Psoas muscle (tissue), 8 donors: Measurements from ENCODE around the gene TMED7. TPM values are rescaled to one million over a fixed set of nuclear protein-coding genes. Genes with fewer than 3 reads are reported as not detected.

Experiments used
- ATAC-seq, 4 donors: fragments of 200-7000 bp; cut with Tn5 transposase; one replicate each; pipeline ENCODE4 v1.9.1; 2020; ENCODE audit warnings: moderate library complexity in 3 of 4, mild to moderate bottlenecking in 2 of 4
- DNase-seq, 2 donors: peaks; one replicate each; pipeline ENCODE4 v3.0.0-alpha.2; 2020
- H3K27ac ChIP-seq: fragments of 200-600 bp; one replicate; pipeline ENCODE4 v1.8.0; 2022
- H3K27me3 ChIP-seq, 3 donors: fragments of 200-600 bp in 1 of 3; one replicate each; pipeline versions ENCODE4 v1.6.1 to v1.8.0; 2013 to 2022; ENCODE audit warnings: low read length in 2 of 3, mild to moderate bottlenecking in 2 of 3, moderate library complexity in 1 of 3; ENCODE audit not compliant: insufficient read depth in 3 of 3
- H3K36me3 ChIP-seq, 2 donors: fragments of 200-600 bp in 1 of 2; one replicate each; pipeline versions ENCODE4 v1.6.1 to v1.8.0; 2013 to 2022; ENCODE audit warnings: low read depth in 1 of 2, mild to moderate bottlenecking in 1 of 2, moderate library complexity in 1 of 2; ENCODE audit not compliant: insufficient read depth in 1 of 2
- H3K4me1 ChIP-seq: fragments of 200-600 bp; one replicate; pipeline ENCODE4 v1.8.0; 2022
- H3K4me3 ChIP-seq: fragments of 200-600 bp; one replicate; pipeline ENCODE4 v1.8.0; 2022; ENCODE audit warnings: mild to moderate bottlenecking
- H3K9me3 ChIP-seq: fragments of 200-600 bp; one replicate; pipeline ENCODE4 v1.8.0; 2022
- CTCF ChIP-seq: fragments of 200-600 bp; IDR thresholded peaks from one replicate; pipeline ENCODE4 v1.8.0; 2022; ENCODE audit warnings: antibody characterized with exemption
- WGBS, 3 donors: extraction: QIAGEN DNeasy Blood & Tissue Kit; methylation state at CpG; one replicate each; pipeline versions ENCODE4 v1.1.6 to v1.1.7; 2013; 5-methylcytosine and 5-hydroxymethylcytosine counted together
- intact Hi-C, 2 donors: fragments of 100-400 bp; cut with DNase I; formaldehyde crosslinking; loops; one replicate each; pipeline versions ENCODE4 v1.11.0 to v1.14.2; 2022
- polyA plus RNA-seq, 3 donors: library from polyadenylated mRNA; stranded (reverse); fragments of 200-250 nt; gene quantifications; one replicate each; pipeline ENCODE4 v1.2.3, GENCODE V29; 2013
- total RNA-seq, 4 donors: library from RNA; stranded (reverse); fragmentation: NEBNext Ultra II Directional in 2 of 4; extraction: Animal tissue kit (Norgen Biotek cat#: 25700) in 2 of 4; gene quantifications; one replicate each; pipeline versions ENCODE4 v1.2.1 to v1.2.4, GENCODE V29; 2021 to 2023
- donor health status: healthy with polysubstance abuse.
- donor health status: DM: no; HTN: no; CAD: no; lungs with moderate emphysema.
- donor health status: Bipolar disorder and iron deficiency.
- donor health status: healthy.
- donor health status: DM: yes; HTN: yes; CAD: no.
- donor health status: DM: no; HTN: no; CAD: no.
- donor health status: DM: no; HTN: no; CAD: no.
- donor health status: DM: yes; HTN: yes; CAD: no.

TMED7 gene
- total and polyA plus RNA-seq, 7 donors: 18.3 to 59.0 (median 34.2) TPM

GRCh38 chr5:115624994-115625393 is 842 bp downstream of the TMED7 start:
- 13 to 21% (median 18%) methylated on average over 3 of the region's 3 CpGs for WGBS, 3 donors
- H3K4me1 ChIP-seq: peaks cover 33% of the 10 kb centered on the region
- H3K27ac ChIP-seq: peak overlapping the region; percentile 98
- intact Hi-C loops: loop anchor here (2.0 to 5.0 kb wide), 2 partner anchors 22 to 217 kb away; partner anchors contain the start of genes AP3S1 (in 2 of the 2), ATG12 (in 2 of the 2) and TICAM2 (in 1 of the 2)
- no peak for TF ChIP-seq CTCF
- peaks cover 2 to 19% of the 10 kb centered on the region in 2 donors for H3K36me3 ChIP-seq
- H3K27me3 ChIP-seq: no peaks in the 10 kb centered on the region
- no peaks in the 10 kb centered on the region for H3K9me3 ChIP-seq
- ATAC-seq (no peak), DNase-seq (no peak)
- H3K4me3 ChIP-seq: peak overlapping the region; percentile 87

- 48 to 58% (median 49%) methylated on average over 5 of the region's 5 CpGs for WGBS, 3 donors
- H3K4me1 ChIP-seq: peaks cover 33% of the 10 kb centered on the region
These were observed 2.2 kb downstream of the TMED7 start for GRCh38 chr5:115623658-115624057.

DNA sequence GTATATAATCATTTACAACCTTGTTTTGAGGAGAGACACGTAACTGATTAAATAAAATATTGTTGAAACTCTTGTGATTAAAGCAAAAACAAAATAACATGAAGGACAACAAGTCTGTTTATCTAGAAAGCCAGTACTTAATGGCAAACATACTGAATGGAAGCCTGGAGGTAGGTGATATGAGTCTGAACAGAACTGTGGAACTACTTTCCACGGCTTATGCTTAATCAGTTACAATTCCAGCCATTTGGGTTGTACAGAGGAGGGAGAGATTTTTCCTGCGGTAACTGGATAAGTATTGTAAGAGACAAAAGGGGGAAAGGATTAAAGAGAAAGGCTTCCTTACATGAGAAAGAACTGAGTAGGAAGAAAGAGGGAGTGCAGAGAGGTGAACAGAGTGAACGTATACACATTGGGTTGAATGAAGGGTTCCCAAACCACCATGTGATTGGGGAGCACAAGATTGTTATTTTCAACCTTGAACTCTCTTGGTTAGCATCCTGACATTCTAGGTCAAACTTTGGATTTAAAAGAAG is 4.4 kb downstream of the TMED7 start:
- peaks cover 4 to 52% of the 10 kb centered on the region in 2 donors for H3K36me3 ChIP-seq
- no peak for TF ChIP-seq CTCF
- H3K9me3 ChIP-seq: no peaks in the 10 kb centered on the region
- DNase-seq: no peak
- WGBS, 3 donors: 66 to 76% (median 68%) methylated on average over 4 of the region's 4 CpGs
- no peak for ATAC-seq
- no peaks in the 10 kb centered on the region for H3K27me3 ChIP-seq
- intact Hi-C loops: no loop called here
- H3K4me3 ChIP-seq: no peak overlapping the region
- H3K4me1 ChIP-seq: peaks cover 33% of the 10 kb centered on the region
- H3K27ac ChIP-seq: peak overlapping the region; percentile 27

More at GRCh38 chr5:115623658-115624057, 2.2 kb downstream of the TMED7 start:
- Histone ChIP-seq H3K27me3 (no peaks in the 10 kb centered on the region), H3K27ac (peak overlapping the region; percentile 98), H3K36me3 (peaks cover 4 to 33% of the 10 kb centered on the region in 2 donors), H3K4me3 (peak overlapping the region; percentile 87), H3K9me3 (no peaks in the 10 kb centered on the region)
- ATAC-seq (no peak), DNase-seq (no peak)
- intact Hi-C loops: loop anchor here in 1 of 2 donors (2.0 kb wide), 1 partner anchor 21 kb away; the partner anchor contains the start of gene TICAM2
- TF ChIP-seq CTCF: no peak

DNA sequence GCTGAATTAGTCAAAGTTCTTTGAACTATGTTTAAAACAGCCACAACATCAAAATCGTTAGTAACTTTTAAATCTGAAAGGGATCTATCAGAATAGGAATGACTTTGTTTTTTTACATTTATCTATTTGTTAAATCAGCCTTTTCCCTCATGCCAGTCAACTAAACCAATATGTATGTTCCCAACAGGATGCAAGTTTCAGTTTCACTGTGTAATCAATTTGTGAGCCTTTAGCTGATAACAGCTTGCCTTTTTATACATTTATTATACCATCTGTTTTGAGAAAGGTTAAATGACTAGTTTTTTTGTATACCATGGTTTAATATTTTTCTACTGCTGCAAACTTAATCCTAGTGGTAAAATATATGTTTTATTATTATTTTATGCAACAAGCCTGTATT is 8.9 kb downstream of the TMED7 start:
- H3K36me3 ChIP-seq: peaks cover 3 to 83% of the 10 kb centered on the region in 2 donors
- peaks cover 9% of the 10 kb centered on the region for H3K4me1 ChIP-seq
- TF ChIP-seq CTCF: no peak
- 17 to 45% (median 43%) methylated on average over 1 of the region's 1 CpG for WGBS, 3 donors
- no peak overlapping the region for H3K4me3 ChIP-seq
- intact Hi-C loops: no loop called here
- no peak overlapping the region for H3K27ac ChIP-seq
- no peaks in the 10 kb centered on the region for H3K9me3 ChIP-seq
- no peaks in the 10 kb centered on the region for H3K27me3 ChIP-seq
- DNase-seq: no peak
- no peak for ATAC-seq

- H3K27ac ChIP-seq: no peak overlapping the region
- no peak overlapping the region for H3K4me3 ChIP-seq
- DNase-seq (no peak), ATAC-seq (no peak)
- TF ChIP-seq CTCF: no peak
- H3K4me1 ChIP-seq: peaks cover 5% of the 10 kb centered on the region
- H3K9me3 ChIP-seq: no peaks in the 10 kb centered on the region
- H3K27me3 ChIP-seq: no peaks in the 10 kb centered on the region
- intact Hi-C loops: no loop called here
- H3K36me3 ChIP-seq: peaks cover 3 to 83% of the 10 kb centered on the region in 2 donors
These were observed 9.4 kb downstream of the TMED7 start for GRCh38 chr5:115616472-115616871.
